GM12872 (cell line): ENCODE results near the gene AZI2.

Source experiments
- CTCF ChIP-seq: IDR thresholded peaks from 3 replicates; pipeline ENCODE4 v1.5.1; 2011; ENCODE audit warnings: low read depth, mild to moderate bottlenecking, low read length, moderate library complexity; ENCODE audit not compliant: insufficient read depth

AZI2 gene

GRCh38 chr3:28287046-28287445 lies 61.6 kb downstream of the AZI2 start:
- no peak for TF ChIP-seq CTCF

DNA sequence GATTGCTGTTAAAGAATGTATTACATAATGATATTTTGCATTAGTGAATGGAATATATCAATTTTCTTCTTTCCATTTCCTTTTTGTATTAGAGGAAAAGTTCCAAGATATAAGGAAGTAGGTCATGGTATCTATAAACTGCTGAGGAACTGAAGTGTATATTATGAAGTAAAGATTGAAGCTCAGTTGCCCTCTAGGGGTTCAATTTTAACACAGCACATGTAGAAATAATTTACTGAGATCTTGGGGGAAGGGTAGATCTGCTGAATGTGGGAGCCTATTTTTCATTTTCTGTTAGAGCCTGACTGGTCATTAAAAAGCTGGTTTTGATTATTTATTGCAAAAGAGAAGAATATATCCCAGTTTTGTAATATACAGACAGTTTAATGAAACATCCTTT lies 62.0 kb downstream of the AZI2 start:
- TF ChIP-seq CTCF = 0 out of 3 replicates have a peak, but pooled peaks have one; percentile 33

DNA sequence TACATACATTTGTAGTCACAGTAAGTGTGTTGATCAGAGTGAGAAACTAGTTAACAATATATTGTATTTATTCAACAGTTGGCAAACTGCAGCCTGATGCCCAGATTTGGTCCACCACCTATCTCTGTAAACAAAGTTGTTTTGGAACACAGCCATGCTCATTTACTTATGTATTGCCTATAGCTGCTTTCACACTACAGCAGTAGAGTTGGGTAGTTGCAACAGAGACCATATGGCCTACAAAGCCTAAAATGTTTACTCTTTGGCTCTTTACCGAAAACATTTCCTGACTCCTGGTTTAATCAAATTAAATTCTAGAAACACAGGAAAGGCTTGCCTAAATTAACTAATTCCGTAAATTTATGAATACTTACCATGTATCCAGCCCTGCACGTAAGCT lies 67.8 kb downstream of the AZI2 start:
- no peak for TF ChIP-seq CTCF

DNA sequence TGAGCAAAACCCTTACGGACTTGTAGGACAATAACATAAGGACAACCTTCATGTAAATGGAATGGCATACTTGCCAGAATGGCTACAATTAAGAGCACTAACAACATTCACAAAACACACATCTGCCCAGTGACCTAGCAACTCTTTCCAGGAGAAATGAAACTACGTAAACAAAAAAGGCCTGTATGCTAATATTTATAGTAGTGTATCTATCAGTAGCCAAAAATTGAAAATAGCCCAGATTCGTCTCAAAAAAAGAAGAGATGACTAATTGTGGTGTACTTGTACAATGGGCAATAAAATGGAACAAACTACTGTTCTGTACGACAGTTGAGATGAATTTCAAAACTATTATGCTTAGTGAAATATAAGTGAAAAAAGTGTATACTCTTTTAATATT lies 68.9 kb downstream of the AZI2 start:
- no peak for TF ChIP-seq CTCF

GRCh38 chr3:28278918-28279317 lies 69.7 kb downstream of the AZI2 start:
- TF ChIP-seq CTCF = no peak

- no peak for TF ChIP-seq CTCF
Measured at GRCh38 chr3:28273837-28274236, 74.8 kb downstream of the AZI2 start.
